Measurements from ENCODE around the gene PALLD.

DNA sequence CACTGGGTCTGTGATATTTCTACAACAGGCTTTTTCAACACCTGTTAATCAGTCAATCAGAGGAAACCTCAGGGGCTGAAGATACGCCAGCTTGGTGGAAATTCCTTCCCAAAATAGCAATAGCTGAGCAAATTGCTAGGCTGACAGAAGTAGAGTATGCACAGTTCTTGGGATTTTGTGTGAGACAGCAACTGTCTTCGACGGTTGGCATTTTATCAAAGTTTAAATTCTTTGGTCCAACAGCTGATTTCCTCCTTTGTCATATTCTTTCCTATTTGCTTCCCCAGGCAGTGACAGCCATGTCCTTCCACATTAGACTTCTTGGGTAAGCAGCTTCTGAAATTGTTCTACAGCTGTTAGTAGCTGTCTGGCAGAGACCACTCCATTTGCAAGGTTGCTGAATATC lies 8.0 kb upstream of the PALLD start:
- TF ChIP-seq, protein P1, sequence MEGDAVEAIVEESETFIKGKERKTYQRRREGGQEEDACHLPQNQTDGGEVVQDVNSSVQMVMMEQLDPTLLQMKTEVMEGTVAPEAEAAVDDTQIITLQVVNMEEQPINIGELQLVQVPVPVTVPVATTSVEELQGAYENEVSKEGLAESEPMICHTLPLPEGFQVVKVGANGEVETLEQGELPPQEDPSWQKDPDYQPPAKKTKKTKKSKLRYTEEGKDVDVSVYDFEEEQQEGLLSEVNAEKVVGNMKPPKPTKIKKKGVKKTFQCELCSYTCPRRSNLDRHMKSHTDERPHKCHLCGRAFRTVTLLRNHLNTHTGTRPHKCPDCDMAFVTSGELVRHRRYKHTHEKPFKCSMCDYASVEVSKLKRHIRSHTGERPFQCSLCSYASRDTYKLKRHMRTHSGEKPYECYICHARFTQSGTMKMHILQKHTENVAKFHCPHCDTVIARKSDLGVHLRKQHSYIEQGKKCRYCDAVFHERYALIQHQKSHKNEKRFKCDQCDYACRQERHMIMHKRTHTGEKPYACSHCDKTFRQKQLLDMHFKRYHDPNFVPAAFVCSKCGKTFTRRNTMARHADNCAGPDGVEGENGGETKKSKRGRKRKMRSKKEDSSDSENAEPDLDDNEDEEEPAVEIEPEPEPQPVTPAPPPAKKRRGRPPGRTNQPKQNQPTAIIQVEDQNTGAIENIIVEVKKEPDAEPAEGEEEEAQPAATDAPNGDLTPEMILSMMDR (tag by site-specific recombination; IDR thresholded peaks at IDR 0.05) = no peak
- TF ChIP-seq, protein P2, sequence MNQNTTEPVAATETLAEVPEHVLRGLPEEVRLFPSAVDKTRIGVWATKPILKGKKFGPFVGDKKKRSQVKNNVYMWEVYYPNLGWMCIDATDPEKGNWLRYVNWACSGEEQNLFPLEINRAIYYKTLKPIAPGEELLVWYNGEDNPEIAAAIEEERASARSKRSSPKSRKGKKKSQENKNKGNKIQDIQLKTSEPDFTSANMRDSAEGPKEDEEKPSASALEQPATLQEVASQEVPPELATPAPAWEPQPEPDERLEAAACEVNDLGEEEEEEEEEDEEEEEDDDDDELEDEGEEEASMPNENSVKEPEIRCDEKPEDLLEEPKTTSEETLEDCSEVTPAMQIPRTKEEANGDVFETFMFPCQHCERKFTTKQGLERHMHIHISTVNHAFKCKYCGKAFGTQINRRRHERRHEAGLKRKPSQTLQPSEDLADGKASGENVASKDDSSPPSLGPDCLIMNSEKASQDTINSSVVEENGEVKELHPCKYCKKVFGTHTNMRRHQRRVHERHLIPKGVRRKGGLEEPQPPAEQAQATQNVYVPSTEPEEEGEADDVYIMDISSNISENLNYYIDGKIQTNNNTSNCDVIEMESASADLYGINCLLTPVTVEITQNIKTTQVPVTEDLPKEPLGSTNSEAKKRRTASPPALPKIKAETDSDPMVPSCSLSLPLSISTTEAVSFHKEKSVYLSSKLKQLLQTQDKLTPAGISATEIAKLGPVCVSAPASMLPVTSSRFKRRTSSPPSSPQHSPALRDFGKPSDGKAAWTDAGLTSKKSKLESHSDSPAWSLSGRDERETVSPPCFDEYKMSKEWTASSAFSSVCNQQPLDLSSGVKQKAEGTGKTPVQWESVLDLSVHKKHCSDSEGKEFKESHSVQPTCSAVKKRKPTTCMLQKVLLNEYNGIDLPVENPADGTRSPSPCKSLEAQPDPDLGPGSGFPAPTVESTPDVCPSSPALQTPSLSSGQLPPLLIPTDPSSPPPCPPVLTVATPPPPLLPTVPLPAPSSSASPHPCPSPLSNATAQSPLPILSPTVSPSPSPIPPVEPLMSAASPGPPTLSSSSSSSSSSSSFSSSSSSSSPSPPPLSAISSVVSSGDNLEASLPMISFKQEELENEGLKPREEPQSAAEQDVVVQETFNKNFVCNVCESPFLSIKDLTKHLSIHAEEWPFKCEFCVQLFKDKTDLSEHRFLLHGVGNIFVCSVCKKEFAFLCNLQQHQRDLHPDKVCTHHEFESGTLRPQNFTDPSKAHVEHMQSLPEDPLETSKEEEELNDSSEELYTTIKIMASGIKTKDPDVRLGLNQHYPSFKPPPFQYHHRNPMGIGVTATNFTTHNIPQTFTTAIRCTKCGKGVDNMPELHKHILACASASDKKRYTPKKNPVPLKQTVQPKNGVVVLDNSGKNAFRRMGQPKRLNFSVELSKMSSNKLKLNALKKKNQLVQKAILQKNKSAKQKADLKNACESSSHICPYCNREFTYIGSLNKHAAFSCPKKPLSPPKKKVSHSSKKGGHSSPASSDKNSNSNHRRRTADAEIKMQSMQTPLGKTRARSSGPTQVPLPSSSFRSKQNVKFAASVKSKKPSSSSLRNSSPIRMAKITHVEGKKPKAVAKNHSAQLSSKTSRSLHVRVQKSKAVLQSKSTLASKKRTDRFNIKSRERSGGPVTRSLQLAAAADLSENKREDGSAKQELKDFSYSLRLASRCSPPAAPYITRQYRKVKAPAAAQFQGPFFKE (tag by site-specific recombination; IDR thresholded peaks at IDR 0.05; ENCODE audit: borderline replicate concordance) = no peak
- TF ChIP-seq, protein P3, sequence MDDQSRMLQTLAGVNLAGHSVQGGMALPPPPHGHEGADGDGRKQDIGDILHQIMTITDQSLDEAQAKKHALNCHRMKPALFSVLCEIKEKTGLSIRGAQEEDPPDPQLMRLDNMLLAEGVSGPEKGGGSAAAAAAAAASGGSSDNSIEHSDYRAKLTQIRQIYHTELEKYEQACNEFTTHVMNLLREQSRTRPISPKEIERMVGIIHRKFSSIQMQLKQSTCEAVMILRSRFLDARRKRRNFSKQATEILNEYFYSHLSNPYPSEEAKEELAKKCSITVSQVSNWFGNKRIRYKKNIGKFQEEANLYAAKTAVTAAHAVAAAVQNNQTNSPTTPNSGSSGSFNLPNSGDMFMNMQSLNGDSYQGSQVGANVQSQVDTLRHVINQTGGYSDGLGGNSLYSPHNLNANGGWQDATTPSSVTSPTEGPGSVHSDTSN (CRISPR knock-in tag; IDR thresholded peaks at IDR 0.05) = no peak
- no peak for TF ChIP-seq ZNF138 (tag by site-specific recombination; IDR thresholded peaks at IDR 0.05; ENCODE audit: borderline replicate concordance)

Data from HEK293 (cell line).